ENCODE data around the gene FARP2. TPM values are rescaled to one million over a fixed set of nuclear protein-coding genes. Genes with fewer than 3 reads are reported as not detected.
A peak's percentile ranks its signal among the peaks of the same experiment; 100 is the strongest.

FARP2 gene
- total RNA-seq, 6 donors from 2014 or later, result 33.4 to 96.4 (median 42.2) TPM

DNA sequence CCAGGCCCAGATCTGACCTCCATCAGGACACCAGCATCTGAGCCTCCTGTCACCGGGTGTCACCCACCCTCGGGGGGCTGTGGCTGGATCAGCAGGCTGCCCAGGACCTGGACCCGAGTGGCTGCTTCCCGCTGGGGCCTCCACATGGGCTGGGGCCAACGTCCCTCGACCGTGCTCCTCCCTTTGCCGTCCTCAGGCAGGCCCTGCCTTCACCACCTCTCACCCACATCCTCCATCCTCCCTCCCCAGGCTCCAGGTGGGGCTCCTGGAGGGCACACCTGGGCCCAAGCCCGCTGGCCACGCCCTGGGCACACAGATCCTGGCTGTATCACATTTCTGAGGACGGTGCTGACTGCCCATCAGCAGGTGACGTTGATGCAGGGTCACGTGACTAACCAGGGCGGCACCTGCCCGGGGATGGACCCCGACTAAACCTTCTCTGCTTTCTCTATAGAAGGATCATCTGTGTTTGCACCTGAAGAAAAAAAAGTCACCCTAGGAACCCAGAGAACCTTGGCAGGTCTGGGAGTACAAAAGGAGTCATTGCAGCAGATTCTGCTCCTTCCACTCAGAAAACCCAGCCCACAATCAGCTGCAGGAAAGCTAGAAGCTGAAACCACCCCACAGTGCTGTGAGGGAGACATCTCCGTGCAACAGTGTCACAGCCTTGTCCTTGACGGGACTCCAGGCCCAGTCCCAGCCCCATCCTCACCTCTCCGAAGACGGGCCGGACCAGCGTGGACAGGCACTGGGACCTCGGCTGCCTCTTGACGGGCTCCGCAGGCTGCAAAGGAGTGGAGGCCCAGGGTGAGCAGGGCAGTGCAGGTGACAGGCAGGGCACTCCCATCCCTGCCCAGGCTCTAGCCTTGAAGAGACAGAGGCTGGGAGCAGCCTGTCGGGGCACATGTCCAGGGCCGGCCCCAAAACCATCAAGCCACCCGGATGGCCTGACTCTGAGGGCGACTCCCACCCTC lies 141.1 kb downstream of the FARP2 start:
- 93 to 97% methylated on average over 17 to 28 of the region's 29 CpGs for WGBS, 2 donors
- DNase-seq (peak in 1 of 2 donors; percentile 74), ATAC-seq (ENCODE audit: low FRiP score in 2 of 2) (no peak)
- no peaks in the 10 kb centered on the region for H3K9me3 ChIP-seq
- TF ChIP-seq POLR2A (IDR thresholded peaks at IDR 0.05), result no peak
- TF ChIP-seq EP300 (IDR thresholded peaks at IDR 0.05), result no peak
- no peak for TF ChIP-seq POLR2AphosphoS5 (IDR thresholded peaks at IDR 0.05)
- TF ChIP-seq, protein P1, sequence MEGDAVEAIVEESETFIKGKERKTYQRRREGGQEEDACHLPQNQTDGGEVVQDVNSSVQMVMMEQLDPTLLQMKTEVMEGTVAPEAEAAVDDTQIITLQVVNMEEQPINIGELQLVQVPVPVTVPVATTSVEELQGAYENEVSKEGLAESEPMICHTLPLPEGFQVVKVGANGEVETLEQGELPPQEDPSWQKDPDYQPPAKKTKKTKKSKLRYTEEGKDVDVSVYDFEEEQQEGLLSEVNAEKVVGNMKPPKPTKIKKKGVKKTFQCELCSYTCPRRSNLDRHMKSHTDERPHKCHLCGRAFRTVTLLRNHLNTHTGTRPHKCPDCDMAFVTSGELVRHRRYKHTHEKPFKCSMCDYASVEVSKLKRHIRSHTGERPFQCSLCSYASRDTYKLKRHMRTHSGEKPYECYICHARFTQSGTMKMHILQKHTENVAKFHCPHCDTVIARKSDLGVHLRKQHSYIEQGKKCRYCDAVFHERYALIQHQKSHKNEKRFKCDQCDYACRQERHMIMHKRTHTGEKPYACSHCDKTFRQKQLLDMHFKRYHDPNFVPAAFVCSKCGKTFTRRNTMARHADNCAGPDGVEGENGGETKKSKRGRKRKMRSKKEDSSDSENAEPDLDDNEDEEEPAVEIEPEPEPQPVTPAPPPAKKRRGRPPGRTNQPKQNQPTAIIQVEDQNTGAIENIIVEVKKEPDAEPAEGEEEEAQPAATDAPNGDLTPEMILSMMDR (IDR thresholded peaks at IDR 0.05), result no peak
- peaks cover 0 to 10% (median 0%) of the 10 kb centered on the region in 4 donors for H3K4me1 ChIP-seq
- no peaks in the 10 kb centered on the region for H3K27me3 ChIP-seq
- H3K4me3 ChIP-seq, result no peak overlapping the region
- H3K36me3 ChIP-seq, result peaks cover 10 to 82% (median 69%) of the 10 kb centered on the region in 4 donors
- H3K27ac ChIP-seq, result no peak overlapping the region

DNA sequence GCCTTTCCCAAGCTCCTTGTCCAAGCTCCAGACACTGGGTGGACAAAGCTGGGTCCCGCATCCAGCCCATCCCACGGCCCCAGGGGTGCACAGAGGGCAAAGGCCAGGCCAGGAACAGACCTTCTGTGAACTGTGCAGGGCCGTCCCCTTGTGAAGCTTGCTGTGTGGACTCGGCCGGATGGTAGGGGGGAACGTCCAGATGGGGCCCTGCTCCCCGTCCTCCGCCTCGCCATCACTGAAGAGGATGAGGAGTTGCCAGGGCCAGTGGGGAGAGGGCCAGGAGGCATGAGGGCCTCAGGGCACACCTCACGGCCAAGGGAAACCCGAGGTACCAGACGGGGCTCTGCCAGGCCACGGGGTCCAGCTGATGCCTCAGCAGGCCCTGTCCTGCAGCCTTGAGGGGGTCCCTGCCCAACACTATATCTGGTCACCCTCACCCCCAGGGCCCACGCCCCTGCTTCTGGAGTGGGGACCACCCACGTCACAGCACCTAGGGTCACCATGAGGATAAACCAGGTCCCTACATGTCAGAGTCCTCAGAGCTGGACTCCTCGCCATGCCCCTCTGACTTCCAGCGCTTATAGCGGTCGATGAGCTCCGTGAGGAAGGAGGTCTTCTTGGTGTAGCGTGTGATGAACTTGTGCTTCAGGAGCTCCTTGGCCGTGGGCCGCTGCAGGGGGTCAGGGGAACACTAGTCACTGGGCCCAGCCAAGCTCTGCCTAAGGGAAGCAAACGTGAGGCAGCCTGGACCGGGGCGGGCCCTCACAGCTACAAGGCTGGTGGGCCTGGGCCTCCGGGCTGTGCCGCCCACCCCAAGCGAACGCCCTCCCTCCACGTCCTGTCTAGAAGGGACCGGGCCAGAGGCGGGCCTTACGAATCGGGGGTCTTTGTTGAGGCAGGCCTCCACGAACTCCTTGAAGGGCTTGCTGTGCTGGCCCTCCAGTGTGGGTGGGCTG lies 142.3 kb downstream of the FARP2 start:
- Histone ChIP-seq H3K36me3 (peaks cover 10 to 77% (median 62%) of the 10 kb centered on the region in 4 donors), H3K4me1 (peaks cover 0 to 10% (median 0%) of the 10 kb centered on the region in 4 donors), H3K27me3 (no peaks in the 10 kb centered on the region), H3K4me3 (no peak overlapping the region), H3K27ac (no peak overlapping the region), H3K9me3 (no peaks in the 10 kb centered on the region)
- 94 to 95% methylated on average over 23 to 36 of the region's 36 CpGs for WGBS, 2 donors
- no peak for TF ChIP-seq POLR2AphosphoS5 (IDR thresholded peaks at IDR 0.05)
- TF ChIP-seq POLR2A (IDR thresholded peaks at IDR 0.05), result no peak
- no peak for TF ChIP-seq EP300 (IDR thresholded peaks at IDR 0.05)
- TF ChIP-seq, protein P1 (IDR thresholded peaks at IDR 0.05), result no peak
- DNase-seq (peak in 1 of 2 donors; percentile 66), ATAC-seq (ENCODE audit: low FRiP score in 2 of 2) (no peak)

DNA sequence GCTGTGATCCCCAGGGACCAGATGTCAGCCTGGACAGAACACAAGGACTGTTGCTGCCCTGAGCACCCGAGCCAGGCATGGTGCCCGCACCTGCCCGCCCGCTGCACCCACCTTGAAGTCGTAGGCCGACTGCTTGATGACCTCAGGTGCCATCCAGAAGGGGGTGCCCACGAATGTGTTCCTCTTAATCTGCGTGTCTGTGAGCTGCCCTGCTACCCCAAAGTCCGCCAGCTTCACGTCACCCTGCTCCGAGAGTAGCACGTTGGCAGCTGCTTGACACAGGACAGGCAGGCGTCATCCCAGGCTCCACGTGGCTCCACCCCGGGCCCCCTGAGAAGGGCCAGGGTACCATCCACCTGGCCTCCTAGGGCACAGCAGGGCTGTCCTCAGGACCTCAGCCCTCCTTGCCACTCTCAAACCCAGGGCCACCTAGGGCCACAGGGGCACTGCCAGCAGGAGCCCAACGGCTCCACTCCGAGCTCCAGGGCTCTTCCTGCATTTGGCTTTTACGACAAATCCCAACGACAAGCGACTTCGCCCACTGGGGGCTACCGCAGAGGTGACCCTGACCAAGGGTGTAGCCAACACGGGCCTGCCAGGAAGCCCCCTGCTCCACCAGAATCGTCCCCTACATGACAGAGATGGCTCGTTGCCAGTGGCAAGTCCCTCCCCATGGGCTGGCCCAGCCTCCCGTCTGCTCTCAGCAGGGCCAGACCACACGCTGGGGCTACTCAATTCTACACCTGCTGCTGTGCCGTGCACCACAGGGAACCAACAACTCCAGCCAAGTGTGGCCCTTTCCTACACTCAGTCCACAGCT lies 143.3 kb downstream of the FARP2 start:
- DNase-seq (peak in 1 of 2 donors; percentile 57), ATAC-seq (ENCODE audit: low FRiP score in 2 of 2) (no peak)
- no peak overlapping the region for H3K27ac ChIP-seq
- no peaks in the 10 kb centered on the region for H3K27me3 ChIP-seq
- 85 to 92% methylated on average over 15 to 28 of the region's 28 CpGs for WGBS, 2 donors
- no peak for TF ChIP-seq POLR2A (IDR thresholded peaks at IDR 0.05)
- TF ChIP-seq EP300 (IDR thresholded peaks at IDR 0.05), result no peak
- TF ChIP-seq POLR2AphosphoS5 (IDR thresholded peaks at IDR 0.05), result no peak
- TF ChIP-seq, protein P1 (IDR thresholded peaks at IDR 0.05), result no peak
- no peak overlapping the region for H3K4me3 ChIP-seq
- H3K9me3 ChIP-seq, result no peaks in the 10 kb centered on the region
- H3K4me1 ChIP-seq, result peaks cover 0 to 10% (median 0%) of the 10 kb centered on the region in 4 donors
- peaks cover 8 to 68% (median 55%) of the 10 kb centered on the region in 4 donors for H3K36me3 ChIP-seq

DNA sequence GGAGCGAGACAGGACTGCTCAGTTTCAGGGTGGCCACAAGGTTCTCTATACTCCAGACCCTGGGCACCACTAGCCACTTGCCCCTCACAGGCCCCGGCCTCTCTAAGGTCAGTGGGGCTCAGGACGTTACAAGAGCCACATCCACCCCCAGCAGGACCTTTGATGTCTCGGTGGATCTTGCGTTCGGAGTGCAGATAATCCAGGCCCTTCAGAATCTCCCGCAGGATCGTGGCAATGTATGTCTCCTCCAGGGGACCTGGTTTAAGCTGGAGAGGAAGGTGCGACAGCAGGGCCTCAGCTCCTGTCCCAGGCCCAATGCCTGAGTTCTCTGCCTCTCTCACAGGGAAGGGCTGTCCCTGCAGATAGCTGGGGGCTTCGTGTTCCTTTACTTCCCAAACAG lies 143.9 kb downstream of the FARP2 start:
- Histone ChIP-seq H3K36me3 (peaks cover 1 to 61% (median 50%) of the 10 kb centered on the region in 4 donors), H3K4me1 (peaks cover 0 to 11% (median 0%) of the 10 kb centered on the region in 4 donors), H3K9me3 (no peaks in the 10 kb centered on the region), H3K4me3 (no peak overlapping the region), H3K27me3 (no peaks in the 10 kb centered on the region), H3K27ac (no peak overlapping the region)
- DNase-seq (no peak), ATAC-seq (ENCODE audit: low FRiP score in 2 of 2) (no peak)
- TF ChIP-seq POLR2AphosphoS5 (IDR thresholded peaks at IDR 0.05), result no peak
- TF ChIP-seq EP300 (IDR thresholded peaks at IDR 0.05), result no peak
- no peak for TF ChIP-seq POLR2A (IDR thresholded peaks at IDR 0.05)
- TF ChIP-seq, protein P1 (IDR thresholded peaks at IDR 0.05), result no peak
- WGBS, 2 donors, result 95 to 97% methylated on average over 6 to 10 of the region's 10 CpGs
